GM21825 (cell line): ENCODE measurements around the gene DNAJA3.
"Not testable (repeated sequence)": the region's sequence is repeated elsewhere in the genome, so short reads cannot be mapped to it uniquely, and the experiment has no call there.

ENCODE experiments used
- ATAC-seq: cut with Tn5 transposase; IDR thresholded peaks from one replicate; pipeline ENCODE4 v1.9.1; 2021; ENCODE audit warnings: mild to moderate bottlenecking, moderate library complexity; ENCODE audit not compliant: unreplicated experiment

DNAJA3 gene

DNA sequence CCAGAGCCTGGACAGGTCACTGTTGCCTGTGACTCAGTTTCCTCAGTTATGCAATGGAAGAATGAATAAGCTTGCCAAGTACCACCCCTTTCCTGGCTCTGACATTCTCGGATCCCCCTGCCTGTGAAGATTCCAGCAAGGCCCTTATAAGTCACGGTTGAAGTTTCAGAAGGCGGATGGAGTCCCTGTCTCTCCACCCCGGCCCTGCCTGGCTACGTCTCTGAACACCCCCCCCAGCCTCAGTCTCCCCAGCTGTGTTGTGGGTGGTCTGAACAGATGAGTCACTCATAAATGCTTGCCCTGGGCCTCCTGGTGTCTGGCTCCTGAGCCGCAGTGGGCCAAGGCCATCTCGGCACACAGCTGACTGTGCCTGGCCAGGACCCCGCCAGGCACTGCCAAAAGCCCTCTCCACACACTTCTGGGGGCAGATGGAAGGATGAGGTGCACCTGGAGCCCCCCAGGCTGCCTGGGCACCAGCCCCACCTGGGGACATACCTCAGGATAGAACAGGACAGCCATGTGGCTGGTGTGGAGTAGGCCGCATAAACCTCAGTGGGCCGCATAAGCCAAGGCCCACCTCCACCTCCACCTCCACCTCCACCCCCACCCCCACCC lies 38.6 kb upstream of the DNAJA3 start:
- no peak for ATAC-seq

DNA sequence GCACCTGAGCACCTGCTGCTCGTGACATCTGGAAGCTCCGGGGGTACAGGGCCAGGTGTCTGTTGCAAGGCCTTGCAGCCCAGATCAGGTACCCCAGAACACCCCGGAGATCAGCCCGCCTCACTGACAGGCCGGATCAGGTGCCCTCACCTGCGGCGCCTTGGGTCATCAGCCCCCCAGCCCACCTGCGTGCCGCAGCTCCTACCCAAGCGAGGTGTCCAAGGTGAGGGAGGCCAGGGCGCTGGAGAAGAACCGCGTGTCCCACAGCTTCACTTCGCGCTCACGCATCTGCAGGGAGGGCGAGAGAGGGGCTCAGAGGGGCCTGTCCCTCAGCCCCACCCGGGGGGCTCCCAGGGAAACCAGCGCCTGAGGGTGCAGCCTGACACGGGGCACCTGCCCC lies 37.9 kb upstream of the DNAJA3 start:
- ATAC-seq: no peak

DNA sequence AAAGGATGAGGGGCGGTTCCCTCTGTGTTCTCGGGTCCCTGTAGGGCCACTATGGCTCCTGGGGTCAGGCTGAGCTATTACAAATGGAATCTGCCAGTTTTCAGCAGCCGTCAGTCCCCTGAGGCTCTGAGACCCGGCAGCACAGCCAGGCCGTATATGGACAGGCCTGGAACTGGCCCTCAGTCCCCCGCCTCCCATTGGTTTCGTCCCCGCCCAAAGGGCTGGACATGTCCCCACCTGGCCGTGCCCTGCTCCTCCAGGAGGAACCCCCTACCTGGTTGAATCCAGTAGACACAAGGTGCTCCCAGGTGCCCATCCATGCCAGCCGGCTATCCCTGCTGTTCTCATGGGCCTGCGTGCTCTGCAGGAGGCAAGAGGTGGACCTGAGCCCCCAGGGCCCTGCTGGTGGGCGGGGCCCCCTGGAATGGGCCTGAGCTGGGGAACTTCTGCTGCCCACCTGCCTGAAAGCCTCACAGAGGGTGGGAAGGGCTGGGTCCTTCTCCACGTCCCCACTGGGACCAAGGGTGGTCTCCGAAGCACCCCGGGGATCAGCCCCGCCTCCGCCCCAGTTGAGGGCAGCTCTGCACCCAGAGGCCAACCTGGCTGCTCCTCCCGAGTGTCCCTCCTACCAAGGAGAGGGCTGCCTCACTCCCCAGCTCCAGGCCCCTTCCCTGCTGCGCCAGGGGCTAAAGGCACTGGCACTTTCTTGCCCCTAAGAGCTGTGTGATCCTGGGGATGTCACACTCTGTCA lies 37.2 kb upstream of the DNAJA3 start:
- ATAC-seq: no peak

DNA sequence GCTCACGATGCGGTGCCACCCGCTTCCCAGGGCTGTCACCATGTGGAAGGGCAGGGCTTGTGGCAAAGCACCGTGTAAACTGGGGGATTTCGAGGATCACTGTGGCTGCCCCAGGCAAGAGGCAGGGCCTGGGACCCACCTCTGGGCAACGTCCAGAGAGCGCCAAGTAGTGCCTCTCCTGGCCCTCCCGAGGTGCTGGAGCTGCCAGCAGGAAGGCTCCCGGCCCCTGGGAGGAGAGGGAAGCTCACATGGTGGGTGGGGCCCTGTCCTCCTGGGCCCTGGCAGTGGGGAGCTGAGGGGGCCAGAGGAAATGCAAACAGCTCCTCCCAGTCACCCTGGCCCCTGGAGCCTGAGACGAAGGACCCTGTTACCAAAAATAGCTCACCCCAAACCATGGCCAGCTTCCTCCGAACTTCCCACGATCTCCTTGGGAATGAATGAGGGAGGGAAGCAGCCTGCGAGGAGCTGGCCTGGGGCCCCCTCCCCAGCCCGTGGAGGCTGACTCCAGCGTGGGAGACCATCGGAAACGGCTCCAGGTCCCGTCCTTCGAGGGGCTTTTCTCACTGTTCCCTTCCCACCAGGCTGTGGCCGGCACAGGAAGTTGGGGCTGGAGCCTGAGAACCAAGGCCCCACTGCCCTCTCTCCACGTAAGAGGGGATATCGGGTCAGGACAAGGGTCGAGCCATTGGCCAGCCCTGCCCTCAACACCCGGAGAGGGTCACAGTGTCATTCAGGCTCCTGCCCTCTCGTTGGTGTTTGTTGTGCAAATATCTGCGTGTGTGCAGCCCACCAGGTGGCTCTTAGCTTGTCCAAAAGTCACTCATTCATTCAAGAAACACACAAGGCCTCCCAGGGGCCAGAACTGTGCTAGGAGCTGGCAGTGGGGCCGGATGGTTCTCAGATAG lies 36.4 kb upstream of the DNAJA3 start:
- no peak for ATAC-seq

DNA sequence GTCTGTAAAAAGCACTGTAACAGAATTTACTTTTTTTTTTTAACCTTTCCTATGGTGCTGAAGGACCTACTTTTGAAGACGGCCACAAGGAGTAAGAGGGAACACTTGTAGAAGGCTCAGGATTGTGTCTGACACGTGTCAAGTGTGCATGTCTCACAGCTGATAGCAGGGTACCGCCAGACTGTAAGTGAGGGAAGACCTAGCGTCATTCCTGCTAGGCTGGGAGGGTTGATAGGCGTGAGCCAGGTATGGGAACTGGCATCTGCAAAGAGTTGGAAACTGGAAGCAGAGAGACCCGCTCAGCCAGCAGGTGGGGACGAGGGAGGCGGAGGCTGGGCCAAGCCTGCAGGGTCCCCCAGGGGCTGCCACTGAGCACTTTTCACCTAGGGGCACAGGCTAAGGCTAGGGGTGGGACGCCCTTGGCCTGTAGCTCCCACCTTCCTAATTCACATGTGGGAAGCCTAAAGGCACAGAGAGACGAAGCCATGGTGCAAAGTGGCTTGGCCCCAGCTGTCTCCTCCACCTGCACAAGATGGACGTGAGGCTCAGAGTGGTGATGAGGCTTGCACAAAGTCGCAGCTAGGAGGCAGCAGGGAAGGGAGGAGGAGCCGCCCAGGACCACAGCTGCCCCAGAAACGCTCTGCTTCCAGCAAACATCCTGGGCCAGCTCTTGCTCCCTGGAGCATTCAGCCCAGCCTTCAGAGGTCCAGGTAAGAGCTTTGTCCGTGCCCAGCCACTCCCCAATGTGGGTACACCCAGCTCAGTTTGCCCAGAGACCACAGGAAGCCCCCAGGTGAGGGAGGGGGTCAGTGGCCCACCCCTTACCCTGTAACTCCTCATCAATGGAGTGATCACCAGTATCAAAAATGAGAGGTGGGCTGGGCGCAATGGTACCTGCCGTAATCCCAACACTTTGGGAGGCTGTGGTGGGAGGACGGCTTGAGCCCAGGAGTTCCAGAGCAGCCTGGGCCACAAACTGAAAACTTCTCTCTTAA lies 35.1 kb upstream of the DNAJA3 start:
- ATAC-seq: no peak

DNA sequence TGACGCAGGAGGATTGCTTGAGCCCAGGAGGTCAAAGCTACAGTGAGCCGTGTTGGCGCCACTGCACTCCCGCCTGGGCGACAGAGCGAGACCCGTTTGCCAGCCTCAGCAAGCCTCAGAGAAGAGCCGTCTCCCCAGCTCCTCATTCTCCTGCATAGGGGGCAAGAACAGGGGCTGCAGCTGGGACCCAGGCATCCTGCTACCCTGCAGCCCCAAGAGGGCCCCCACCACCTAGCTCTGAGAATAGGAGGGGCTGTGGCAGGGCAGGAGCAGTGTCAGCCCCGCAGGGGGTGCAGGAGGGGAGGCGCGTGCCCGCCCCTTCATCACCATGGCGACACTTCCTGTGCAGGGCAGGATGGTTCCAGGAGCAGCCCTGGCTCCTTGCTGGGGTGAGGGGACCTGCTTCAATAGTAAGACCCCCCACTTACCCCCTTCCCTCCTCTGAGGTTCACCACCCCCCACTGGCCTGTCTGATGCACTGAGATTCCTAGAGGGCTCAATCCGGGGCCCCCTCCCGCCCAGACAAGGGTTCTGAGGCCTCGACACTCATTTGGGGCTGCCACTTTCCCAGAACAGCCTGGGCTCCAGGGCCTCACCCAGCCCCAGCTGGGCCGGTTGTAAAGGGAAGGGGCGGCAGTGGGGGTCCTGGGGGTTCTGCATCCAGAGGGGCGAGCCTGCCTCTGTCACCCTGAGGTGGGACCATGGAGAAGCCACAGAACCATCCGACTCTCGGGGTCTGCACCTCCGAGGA lies 33.9 kb upstream of the DNAJA3 start:
- no peak for ATAC-seq

DNA sequence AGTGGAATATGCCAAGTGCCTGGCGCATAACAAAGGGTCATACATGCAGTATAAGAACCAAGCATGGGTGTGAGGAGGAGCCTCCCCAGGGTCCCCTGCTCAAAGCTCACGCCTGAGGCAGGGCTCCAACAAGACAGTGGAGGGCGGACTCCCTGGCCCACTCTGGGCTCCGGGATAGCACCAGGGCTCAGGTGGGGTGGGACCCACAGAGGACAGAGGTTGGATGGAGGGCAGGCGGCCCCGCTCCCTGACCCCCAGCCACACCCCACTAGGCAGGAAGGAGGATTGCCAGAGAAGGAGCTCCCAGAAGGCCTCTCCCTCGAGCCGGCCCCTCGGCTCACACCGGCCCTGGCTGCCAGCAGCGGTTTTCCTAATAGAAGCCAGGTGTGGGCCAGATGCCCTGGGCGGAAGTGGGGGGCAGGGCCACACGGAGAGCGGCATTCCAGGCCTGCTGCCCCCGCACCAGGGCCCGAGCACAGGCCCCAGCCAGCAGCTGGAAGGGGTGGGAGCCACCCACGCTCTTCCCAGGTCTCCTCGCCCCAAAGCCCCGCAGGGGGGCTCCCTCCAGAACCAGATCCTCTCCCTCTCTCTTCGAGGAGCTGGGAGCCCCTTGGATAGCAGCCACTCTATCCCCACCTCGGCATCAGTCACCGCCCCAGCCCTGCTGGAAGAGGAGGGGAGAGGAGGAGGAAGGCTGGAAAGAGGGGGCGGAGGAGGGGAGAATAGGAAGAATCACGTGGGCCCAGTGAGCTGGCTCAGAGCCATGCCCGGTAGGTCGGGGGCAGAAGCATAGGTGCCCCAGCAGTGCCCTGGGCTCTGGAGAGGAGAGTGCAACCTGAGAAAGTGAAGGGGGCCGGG lies 33.1 kb upstream of the DNAJA3 start:
- ATAC-seq: no peak

DNA sequence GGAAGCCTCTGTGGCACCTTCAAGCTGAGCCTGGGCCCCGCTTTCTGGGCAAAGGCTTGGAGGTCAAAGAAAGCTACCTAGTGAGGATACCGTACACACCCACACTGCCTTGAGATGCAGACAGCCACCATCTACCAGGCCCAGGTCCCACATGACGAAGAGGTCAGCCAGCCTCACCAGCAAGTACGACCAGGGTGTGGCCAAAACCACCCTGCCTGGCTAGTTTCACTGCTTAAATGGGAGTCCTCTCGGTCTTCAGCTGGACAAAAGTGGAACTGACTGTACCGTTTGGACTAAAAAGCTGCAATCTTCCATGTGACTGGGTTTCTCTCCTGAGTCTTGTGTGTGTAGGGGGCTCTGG lies 32.4 kb upstream of the DNAJA3 start:
- no peak for ATAC-seq

DNA sequence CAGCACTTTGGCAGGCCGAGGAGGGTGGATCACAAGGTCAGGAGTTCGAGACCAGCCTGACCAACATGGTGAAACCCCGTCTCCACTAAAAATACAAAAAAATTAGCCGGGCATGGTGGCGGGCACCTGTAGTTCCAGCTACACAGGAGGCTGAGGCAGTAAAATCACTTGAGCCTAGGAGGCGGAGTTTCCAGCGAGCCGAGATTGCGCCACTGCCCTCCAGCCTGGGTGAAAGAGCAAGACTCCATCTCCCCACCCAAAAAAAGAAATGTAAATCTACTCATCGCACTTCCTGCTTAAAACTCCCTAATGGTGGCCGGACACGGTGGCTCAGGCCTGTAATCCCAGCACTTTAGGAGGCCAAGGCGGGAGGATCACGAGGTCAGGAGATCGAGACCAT lies 31.8 kb upstream of the DNAJA3 start:
- not testable (repeated sequence) for ATAC-seq

DNA sequence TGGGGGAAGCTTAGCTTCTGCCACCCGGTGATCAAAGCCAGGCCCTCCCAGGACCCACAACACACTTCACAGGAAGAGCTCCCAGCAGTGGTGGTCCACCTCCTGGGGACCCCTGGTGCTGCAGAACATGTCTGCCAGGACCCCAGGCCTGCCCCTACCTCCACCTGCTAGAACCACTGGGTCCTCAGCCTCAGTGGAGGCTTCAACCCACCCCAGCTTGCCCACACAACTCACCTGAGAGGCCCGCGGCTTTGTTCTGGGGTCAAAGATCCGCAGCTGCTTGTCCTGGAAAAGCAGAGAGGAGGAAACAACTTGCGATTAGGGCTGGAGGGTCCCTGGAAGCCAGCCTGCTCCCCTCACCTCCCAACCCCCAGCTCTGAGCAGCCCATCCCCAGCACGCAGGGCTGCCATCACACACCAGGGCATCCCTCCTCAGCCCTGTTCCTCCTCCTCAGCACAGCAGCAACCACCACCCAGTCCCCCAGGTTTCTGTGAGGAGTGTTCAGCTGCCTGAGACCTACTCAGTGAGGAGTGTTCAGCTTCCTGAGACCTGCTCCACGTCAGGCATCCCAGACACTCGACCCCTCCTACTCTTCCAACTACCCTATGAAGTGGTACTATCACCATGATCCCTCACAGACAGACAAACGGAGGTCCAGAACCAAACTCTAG lies 30.5 kb upstream of the DNAJA3 start:
- no peak for ATAC-seq

DNA sequence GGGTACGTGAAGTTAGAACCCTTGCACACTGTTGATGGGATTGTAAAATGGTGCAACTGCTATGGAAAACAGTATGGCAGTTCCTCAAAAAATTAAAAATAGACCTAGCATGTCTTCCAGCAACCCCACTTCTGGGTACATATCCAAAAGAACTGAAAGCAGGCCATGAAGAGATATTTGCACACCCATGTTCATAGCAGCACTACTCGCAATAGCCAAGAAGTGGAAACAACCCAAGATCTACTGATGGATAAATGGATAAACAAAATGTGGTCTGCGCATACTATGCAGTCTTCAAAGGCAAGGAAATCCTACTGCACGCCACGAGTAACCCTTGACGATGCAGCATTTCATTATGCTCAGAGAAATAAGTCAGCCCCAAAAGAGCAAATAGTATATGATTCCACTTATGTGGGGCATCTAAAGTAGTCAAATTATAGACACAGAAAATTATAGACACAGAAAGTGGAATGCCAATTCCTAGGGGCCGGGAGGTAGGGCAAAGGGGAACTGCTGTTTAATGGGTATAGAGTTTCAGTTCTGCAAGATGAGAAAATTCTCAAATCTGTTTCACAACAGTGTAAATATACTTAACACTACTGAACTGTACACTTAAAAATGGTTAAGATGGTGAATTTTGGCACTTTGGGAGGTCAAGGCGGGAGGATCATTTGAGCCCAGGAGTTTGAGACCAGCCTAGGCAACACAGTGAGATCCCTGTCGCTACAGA lies 26.5 kb upstream of the DNAJA3 start:
- ATAC-seq: no peak

DNA sequence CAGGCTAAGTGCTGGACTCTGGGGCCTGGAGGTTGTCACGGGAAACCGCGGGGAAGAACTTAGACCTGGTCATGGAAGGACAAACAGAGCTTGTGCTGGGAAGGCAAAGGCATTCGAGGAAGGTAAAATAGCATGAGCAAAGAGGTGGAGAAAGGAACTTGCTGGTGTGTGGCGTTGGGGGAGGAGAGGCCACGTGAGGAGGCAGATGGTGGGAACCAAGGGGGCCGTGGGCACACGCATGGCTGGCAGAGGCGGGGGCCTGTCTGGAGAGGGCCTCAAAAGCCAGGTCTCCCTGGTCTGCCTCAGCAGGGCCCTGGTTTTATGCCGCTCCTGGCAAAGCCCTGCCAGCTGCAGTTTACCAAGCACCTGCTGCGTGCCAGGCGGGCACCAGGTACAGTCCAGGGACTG lies 24.6 kb upstream of the DNAJA3 start:
- no peak for ATAC-seq

DNA sequence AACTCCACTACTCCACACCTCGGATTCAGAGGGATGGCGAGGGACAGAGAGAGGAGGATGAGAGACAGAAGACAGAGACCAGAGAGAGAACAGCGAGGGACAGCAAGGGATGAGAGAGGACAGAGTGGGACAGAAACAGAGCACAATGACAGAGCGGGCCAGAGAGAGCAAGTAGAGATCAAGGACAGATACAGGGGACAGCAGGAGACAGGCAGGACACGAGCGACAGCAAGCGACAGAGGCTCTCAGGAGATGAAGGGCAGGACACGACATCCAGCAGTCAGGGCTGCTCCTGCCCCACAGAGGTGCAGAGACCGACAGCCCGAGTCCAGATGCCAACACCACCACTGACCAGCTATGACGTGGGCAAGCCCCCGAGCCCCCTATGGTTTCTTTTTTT lies 24.2 kb upstream of the DNAJA3 start:
- ATAC-seq: no peak

DNA sequence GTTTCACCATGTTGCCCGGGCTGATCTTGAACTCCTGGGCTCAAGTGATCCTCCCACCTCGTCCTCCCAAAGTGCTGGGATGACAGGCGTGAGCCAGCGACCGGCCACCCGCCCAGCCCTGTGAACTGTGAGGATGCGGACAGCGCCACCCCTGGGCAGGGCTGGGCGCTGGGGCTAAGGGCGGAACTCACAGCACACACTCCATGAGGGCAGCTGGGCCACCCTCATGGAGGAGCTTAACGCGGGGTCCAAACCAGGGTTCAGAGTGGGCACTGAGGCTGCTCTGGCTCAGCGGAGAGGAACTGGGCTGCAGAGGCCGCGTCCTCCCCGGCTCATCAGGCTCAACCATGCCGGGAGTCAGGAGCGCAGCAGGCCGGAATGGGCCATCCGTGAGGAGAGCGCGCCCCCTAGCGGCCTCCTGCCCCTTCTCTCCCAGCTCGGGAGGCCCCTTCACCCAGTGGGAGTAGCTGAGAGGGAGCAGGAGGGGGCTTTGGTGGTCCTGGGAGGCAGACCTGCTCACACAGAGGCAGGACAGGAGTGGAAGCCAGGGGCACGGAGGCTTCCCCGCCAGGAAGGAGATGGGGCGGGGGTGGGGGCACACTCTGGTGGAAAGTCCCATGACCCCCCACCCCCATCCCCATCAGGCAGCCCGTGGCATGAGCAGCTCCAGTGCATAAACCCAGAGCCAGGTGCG lies 23.1 kb upstream of the DNAJA3 start:
- no peak for ATAC-seq

DNA sequence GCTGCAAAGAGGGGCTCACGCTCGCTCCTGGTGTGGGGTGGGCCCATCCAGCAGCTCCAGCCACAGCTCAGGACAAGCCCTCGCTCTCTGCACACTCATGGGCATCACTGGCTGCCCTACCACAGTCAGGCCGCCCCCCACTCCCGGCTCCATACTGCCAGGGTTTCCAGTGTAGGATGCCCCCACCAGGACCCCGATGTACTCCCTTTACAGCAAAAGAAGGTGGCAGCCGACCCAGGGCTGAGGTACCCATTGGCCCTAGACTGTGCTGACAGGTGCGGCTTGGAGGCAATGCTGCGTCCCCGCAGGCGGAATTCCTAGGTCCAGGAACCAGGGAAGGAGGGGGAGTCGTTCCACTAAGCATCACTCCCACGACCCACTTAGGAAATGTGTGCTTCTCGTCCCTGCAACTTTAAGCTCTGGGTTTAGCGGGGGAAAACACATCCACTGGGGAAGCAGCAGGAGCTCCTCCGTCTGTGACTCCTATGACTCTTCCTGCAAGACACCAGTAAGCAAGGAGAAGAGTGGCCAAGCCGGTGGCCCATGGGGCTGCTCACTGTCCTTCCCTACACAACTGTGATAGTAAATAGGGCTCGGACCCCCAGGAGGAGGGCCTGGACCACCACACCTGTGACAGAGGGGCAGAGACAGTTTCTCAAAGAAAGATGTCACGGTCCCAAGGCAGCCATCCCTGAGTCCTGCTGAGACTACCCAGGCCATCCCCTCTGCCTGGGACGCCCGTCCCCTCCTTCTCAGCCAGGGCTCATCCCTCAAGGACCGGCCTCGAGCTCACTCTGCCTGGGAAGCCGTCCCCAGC lies 22.3 kb upstream of the DNAJA3 start:
- no peak for ATAC-seq

DNA sequence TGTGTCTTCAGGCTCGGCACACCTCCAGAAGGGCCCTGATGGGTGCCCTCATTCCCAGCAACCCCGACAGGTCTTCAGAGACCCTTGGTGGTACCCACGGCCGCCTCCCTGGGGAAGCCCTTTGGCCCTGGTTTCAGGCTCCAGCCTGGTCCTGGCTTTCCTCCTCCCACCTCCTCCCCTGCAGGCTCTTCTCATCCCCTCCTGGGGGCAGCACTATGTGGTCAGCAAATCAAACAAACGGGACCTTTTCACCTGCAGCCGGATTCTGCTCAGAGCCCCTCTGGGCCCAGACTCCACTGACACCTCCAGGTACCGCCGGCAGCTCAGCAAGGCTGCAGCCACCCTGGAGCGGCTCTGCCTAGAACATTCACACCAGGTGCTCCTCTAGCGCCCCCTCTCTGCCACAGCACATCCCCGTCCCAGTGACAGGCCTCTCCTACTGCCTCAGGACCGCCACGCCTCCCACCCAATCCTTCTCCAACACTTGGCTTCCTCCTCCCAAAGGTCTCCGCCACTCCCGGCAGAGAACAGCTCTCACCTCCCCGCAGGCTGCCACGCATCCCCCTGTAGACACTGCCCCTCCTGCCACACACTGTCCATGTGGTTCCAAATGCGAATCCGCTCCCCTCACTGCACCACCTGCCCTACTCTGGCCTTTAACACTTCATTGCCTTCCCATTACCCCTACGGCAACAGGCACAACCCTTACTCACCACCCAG lies 21.3 kb upstream of the DNAJA3 start:
- no peak for ATAC-seq
